HEK293 (cell line): ENCODE data around the gene RPS19.

Source experiments
- CTCF ChIA-PET: fragments of 350-600 bp; formaldehyde crosslinking; extraction: SDS; loops from one replicate; lab custom pipeline; 2021; ENCODE audit warnings: antibody characterized with exemption; lab: Yijun Ruan, JAX
- POLR2A ChIA-PET: fragments of 300-600 bp; formaldehyde crosslinking; extraction: SDS; loops from one replicate; lab custom pipeline; 2020; ENCODE audit warnings: antibody characterized with exemption, inconsistent platforms; lab: Yijun Ruan, JAX
- H3K27ac ChIP-seq: fragments of 200-500 bp; sonication (Bioruptor generic); 2 replicates; pipeline ENCODE4 v1.5.1; 2014; ENCODE audit warnings: low read depth, low read length, control low read depth, inconsistent platforms; ENCODE audit errors: extremely low read depth
- H3K36me3 ChIP-seq, 2 experiments: fragments of 200-500 bp in 1 of 2; sonication (Bioruptor generic) in 1 of 2; 1 replicate in 1 of 2; 2 replicates in 1 of 2; pipeline ENCODE4 v1.5.1; 2014 to 2017; ENCODE audit warnings: inconsistent platforms in 2 of 2, low read length in 2 of 2; ENCODE audit not compliant: control insufficient read depth in 2 of 2, insufficient read depth in 1 of 2
- H3K4me1 ChIP-seq: fragments of 200-500 bp; sonication (Bioruptor generic); 2 replicates; pipeline ENCODE4 v1.5.1; 2014; ENCODE audit warnings: mild to moderate bottlenecking, low read length, inconsistent platforms; ENCODE audit not compliant: control insufficient read depth, insufficient read depth
- H3K4me3 ChIP-seq: 2 replicates; pipeline ENCODE4 v1.5.1; 2011; ENCODE audit warnings: low read depth, mild to moderate bottlenecking, control low read depth, low read length, moderate library complexity
- H3K9me3 ChIP-seq: fragments of 200-500 bp; sonication (Bioruptor generic); 2 replicates; pipeline ENCODE4 v1.5.1; 2014; ENCODE audit warnings: low read depth, low read length, inconsistent platforms; ENCODE audit not compliant: control insufficient read depth, insufficient read depth
- FEZF1 ChIP-seq: fragments of 450-650 bp; formaldehyde crosslinking; IDR thresholded peaks from 2 replicates; pipeline ENCODE4 v1.5.1; 2016; ENCODE audit warnings: missing biosample characterization, missing genetic modification characterization
- GLIS1 ChIP-seq: fragments of 450-650 bp; formaldehyde crosslinking; IDR thresholded peaks from 2 replicates; pipeline ENCODE4 v1.5.1; 2016; ENCODE audit warnings: missing biosample characterization, missing genetic modification characterization
- KLF16 ChIP-seq: fragments of 450-650 bp; formaldehyde crosslinking; IDR thresholded peaks from 2 replicates; pipeline ENCODE4 v1.5.1; 2017; ENCODE audit warnings: missing biosample characterization, missing genetic modification characterization
- KLF8 ChIP-seq: fragments of 450-650 bp; formaldehyde crosslinking; IDR thresholded peaks from 2 replicates; pipeline ENCODE4 v1.5.1; 2016; ENCODE audit warnings: missing biosample characterization, missing genetic modification characterization
- ZBTB21 ChIP-seq: fragments of 450-650 bp; formaldehyde crosslinking; IDR thresholded peaks from 2 replicates; pipeline ENCODE4 v1.5.1; 2017; ENCODE audit warnings: missing biosample characterization, missing genetic modification characterization
- ZBTB48 ChIP-seq: fragments of 450-650 bp; formaldehyde crosslinking; IDR thresholded peaks from 2 replicates; pipeline ENCODE4 v1.5.1; 2016; ENCODE audit warnings: missing biosample characterization, missing genetic modification characterization
- ZNF133 ChIP-seq: fragments of 450-650 bp; formaldehyde crosslinking; IDR thresholded peaks from 2 replicates; pipeline ENCODE4 v1.5.1; 2016; ENCODE audit warnings: missing biosample characterization, missing genetic modification characterization
- ZNF146 ChIP-seq: fragments of 450-650 bp; formaldehyde crosslinking; IDR thresholded peaks from 2 replicates; pipeline ENCODE4 v1.5.1; 2016; ENCODE audit warnings: missing biosample characterization, missing genetic modification characterization
- ZNF24 ChIP-seq: fragments of 450-650 bp; formaldehyde crosslinking; IDR thresholded peaks from 2 replicates; pipeline ENCODE4 v1.5.1; 2016; ENCODE audit warnings: missing biosample characterization, missing genetic modification characterization
- ZNF274 ChIP-seq, 2 experiments: fragments of 200-500 bp in 1 of 2; fragments of 450-650 bp in 1 of 2; sonication (Bioruptor generic) in 1 of 2; formaldehyde crosslinking in 1 of 2; IDR thresholded peaks; 2 replicates each; pipeline versions ENCODE4 v1.5.1 to v1.6.1; 2014 to 2016; ENCODE audit warnings: borderline replicate concordance in 1 of 2, inconsistent platforms in 1 of 2, low read length in 1 of 2, missing biosample characterization in 1 of 2, missing genetic modification characterization in 1 of 2
- ZNF280C ChIP-seq: fragments of 450-650 bp; formaldehyde crosslinking; IDR thresholded peaks from 2 replicates; pipeline ENCODE4 v1.5.1; 2016; ENCODE audit warnings: missing biosample characterization, missing genetic modification characterization
- ZNF48 ChIP-seq: fragments of 450-650 bp; formaldehyde crosslinking; IDR thresholded peaks from 2 replicates; pipeline ENCODE4 v1.5.1; 2016; ENCODE audit warnings: missing biosample characterization, missing genetic modification characterization
- ZNF488 ChIP-seq: fragments of 450-650 bp; formaldehyde crosslinking; IDR thresholded peaks from 2 replicates; pipeline ENCODE4 v1.5.1; 2016; ENCODE audit warnings: missing biosample characterization, missing genetic modification characterization
- ZNF501 ChIP-seq: fragments of 450-650 bp; formaldehyde crosslinking; IDR thresholded peaks from 2 replicates; pipeline ENCODE4 v1.5.1; 2016; ENCODE audit warnings: missing biosample characterization, missing genetic modification characterization
- ZNF530 ChIP-seq: fragments of 450-650 bp; formaldehyde crosslinking; IDR thresholded peaks from 2 replicates; pipeline ENCODE4 v1.5.1; 2016; ENCODE audit warnings: low read depth, missing biosample characterization, missing genetic modification characterization
- ZNF660 ChIP-seq: fragments of 450-650 bp; IDR thresholded peaks from 2 replicates; pipeline ENCODE4 v1.5.1; 2018; ENCODE audit warnings: missing biosample characterization, mild to moderate bottlenecking, missing genetic modification characterization
- ZNF701 ChIP-seq: fragments of 450-650 bp; formaldehyde crosslinking; IDR thresholded peaks from 2 replicates; pipeline ENCODE4 v1.5.1; 2016; ENCODE audit warnings: missing biosample characterization, missing genetic modification characterization
- ZNF785 ChIP-seq: fragments of 450-650 bp; formaldehyde crosslinking; IDR thresholded peaks from 2 replicates; pipeline ENCODE4 v1.5.1; 2016; ENCODE audit warnings: missing biosample characterization, missing genetic modification characterization
- ZSCAN23 ChIP-seq: fragments of 450-650 bp; formaldehyde crosslinking; IDR thresholded peaks from 2 replicates; pipeline ENCODE4 v1.5.1; 2016; ENCODE audit warnings: missing biosample characterization, missing genetic modification characterization
- ZSCAN30 ChIP-seq: fragments of 450-650 bp; IDR thresholded peaks from 2 replicates; pipeline ENCODE4 v1.5.1; 2018; ENCODE audit warnings: missing biosample characterization, mild to moderate bottlenecking, missing genetic modification characterization, moderate library complexity
- TF ChIP-seq, protein P1 (sequence below): fragments of 450-650 bp; formaldehyde crosslinking; IDR thresholded peaks from 2 replicates; pipeline ENCODE4 v1.5.1; 2016; ENCODE audit warnings: missing biosample characterization, missing genetic modification characterization
- TF ChIP-seq, protein P2 (sequence below): fragments of 450-650 bp; formaldehyde crosslinking; IDR thresholded peaks from 2 replicates; pipeline ENCODE4 v1.5.1; 2016; ENCODE audit warnings: missing biosample characterization, missing genetic modification characterization
- TF ChIP-seq, protein P3 (sequence below): sonication (generic); formaldehyde crosslinking; IDR thresholded peaks from 2 replicates; pipeline ENCODE4 v1.8.1; 2022; ENCODE audit warnings: mild to moderate bottlenecking, moderate library complexity, missing genetic modification reagents
- TF ChIP-seq, protein P4 (sequence below): fragments of 450-650 bp; formaldehyde crosslinking; IDR thresholded peaks from 2 replicates; pipeline ENCODE4; 2016; ENCODE audit warnings: missing biosample characterization, missing genetic modification characterization

Gene RPS19

DNA sequence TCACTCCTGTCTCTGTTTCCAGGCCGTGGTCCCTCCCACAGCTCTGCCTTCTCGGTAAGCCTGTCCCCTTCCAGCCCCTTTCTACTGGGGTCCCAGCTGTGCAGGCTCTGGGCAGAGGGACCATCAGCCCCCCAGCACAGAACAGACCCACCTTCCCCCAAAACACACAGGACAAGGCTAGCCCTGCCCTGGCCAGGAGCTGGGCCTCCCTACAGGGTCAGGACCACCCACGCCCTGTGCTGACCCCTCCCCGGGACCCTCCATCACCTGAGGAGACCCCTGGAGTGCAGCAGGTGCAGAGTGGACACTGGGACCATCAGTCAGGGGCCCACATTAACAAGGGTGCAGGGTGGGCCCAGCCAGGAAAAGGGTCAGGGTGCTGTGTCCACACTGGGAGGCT lies 49.8 kb upstream of the RPS19 start:
- Histone ChIP-seq H3K27ac (no peak overlapping the region), H3K4me1 (no peaks in the 10 kb centered on the region), H3K9me3 (no peaks in the 10 kb centered on the region), H3K36me3 (no peaks in the 10 kb centered on the region), H3K4me3 (no peak overlapping the region)
- ChIA-PET POLR2A (interaction anchor here (1.1 kb wide), 1 partner anchor 24 kb away, joined by 3 read pairs; no protein-coding TSS in a partner anchor), CTCF (interaction anchor here (0.7 to 4.0 kb wide), 5 partner anchors 15 to 258 kb away, joined by 3 to 27 read pairs (median 12); no protein-coding TSS in a partner anchor)
- no peak for TF ChIP-seq ZNF146
- TF ChIP-seq, protein P1, sequence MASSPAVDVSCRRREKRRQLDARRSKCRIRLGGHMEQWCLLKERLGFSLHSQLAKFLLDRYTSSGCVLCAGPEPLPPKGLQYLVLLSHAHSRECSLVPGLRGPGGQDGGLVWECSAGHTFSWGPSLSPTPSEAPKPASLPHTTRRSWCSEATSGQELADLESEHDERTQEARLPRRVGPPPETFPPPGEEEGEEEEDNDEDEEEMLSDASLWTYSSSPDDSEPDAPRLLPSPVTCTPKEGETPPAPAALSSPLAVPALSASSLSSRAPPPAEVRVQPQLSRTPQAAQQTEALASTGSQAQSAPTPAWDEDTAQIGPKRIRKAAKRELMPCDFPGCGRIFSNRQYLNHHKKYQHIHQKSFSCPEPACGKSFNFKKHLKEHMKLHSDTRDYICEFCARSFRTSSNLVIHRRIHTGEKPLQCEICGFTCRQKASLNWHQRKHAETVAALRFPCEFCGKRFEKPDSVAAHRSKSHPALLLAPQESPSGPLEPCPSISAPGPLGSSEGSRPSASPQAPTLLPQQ (tag by site-specific recombination) = no peak
- TF ChIP-seq ZNF48 = no peak
- TF ChIP-seq ZNF530 (tag by site-specific recombination) = no peak
- no peak for TF ChIP-seq ZNF280C (tag by site-specific recombination)
- TF ChIP-seq, protein P2, sequence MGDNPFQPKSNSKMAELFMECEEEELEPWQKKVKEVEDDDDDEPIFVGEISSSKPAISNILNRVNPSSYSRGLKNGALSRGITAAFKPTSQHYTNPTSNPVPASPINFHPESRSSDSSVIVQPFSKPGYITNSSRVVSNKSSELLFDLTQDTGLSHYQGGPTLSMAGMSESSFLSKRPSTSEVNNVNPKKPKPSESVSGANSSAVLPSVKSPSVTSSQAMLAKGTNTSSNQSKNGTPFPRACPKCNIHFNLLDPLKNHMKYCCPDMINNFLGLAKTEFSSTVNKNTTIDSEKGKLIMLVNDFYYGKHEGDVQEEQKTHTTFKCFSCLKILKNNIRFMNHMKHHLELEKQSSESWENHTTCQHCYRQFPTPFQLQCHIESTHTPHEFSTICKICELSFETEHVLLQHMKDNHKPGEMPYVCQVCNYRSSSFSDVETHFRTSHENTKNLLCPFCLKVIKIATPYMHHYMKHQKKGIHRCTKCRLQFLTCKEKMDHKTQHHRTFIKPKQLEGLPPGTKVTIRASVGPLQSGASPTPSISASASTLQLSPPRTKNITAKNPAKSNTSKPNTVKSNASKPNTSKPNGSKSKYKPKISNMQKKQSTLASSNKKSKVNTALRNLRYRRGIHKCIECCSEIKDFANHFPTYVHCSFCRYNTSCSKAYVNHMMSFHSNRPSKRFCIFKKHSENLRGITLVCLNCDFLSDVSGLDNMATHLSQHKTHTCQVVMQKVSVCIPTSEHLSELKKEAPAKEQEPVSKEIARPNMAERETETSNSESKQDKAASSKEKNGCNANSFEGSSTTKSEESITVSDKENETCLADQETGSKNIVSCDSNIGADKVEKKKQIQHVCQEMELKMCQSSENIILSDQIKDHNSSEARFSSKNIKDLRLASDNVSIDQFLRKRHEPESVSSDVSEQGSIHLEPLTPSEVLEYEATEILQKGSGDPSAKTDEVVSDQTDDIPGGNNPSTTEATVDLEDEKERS (tag by site-specific recombination) = no peak
- TF ChIP-seq GLIS1 = no peak
- TF ChIP-seq ZNF785 (tag by site-specific recombination) = no peak
- no peak for TF ChIP-seq ZSCAN23 (tag by site-specific recombination)
- no peak for TF ChIP-seq ZNF133 (tag by site-specific recombination)
- TF ChIP-seq, protein P3, sequence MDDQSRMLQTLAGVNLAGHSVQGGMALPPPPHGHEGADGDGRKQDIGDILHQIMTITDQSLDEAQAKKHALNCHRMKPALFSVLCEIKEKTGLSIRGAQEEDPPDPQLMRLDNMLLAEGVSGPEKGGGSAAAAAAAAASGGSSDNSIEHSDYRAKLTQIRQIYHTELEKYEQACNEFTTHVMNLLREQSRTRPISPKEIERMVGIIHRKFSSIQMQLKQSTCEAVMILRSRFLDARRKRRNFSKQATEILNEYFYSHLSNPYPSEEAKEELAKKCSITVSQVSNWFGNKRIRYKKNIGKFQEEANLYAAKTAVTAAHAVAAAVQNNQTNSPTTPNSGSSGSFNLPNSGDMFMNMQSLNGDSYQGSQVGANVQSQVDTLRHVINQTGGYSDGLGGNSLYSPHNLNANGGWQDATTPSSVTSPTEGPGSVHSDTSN (CRISPR knock-in tag) = no peak
- no peak for TF ChIP-seq ZNF488 (tag by site-specific recombination)

GRCh38 chr19:41811036-41811435 lies 49.0 kb upstream of the RPS19 start:
- no peaks in the 10 kb centered on the region for H3K9me3 ChIP-seq
- no peaks in the 10 kb centered on the region for H3K4me1 ChIP-seq
- no peaks in the 10 kb centered on the region for H3K36me3 ChIP-seq
- H3K27ac ChIP-seq = no peak overlapping the region
- POLR2A ChIA-PET = interaction anchor here (0.6 to 1.1 kb wide), 2 partner anchors 24 to 210 kb away, joined by 3 read pairs; no protein-coding TSS in a partner anchor
- CTCF ChIA-PET = interaction anchor here (0.7 to 4.0 kb wide), 8 partner anchors 16 to 257 kb away, joined by 3 to 27 read pairs (median 8); no protein-coding TSS in a partner anchor
- H3K4me3 ChIP-seq = no peak overlapping the region
- TF ChIP-seq ZBTB48 (tag by site-specific recombination) (no peak), ZNF24 (tag by site-specific recombination) (no peak), ZNF701 (tag by site-specific recombination) (no peak), ZNF660 (tag by site-specific recombination) (no peak), ZNF274 (IDR thresholded peaks at IDR 0.05; ENCODE audit: low read length) (no peak), ZNF274 (tag by site-specific recombination; IDR thresholded peaks at IDR 0.05; ENCODE audit: borderline replicate concordance) (no peak), ZNF501 (tag by site-specific recombination) (no peak), FEZF1 (tag by site-specific recombination) (no peak), ZSCAN30 (tag by site-specific recombination) (no peak), KLF16 (no peak), ZBTB21 (no peak), KLF8 (tag by site-specific recombination) (no peak)
- TF ChIP-seq, protein P4, sequence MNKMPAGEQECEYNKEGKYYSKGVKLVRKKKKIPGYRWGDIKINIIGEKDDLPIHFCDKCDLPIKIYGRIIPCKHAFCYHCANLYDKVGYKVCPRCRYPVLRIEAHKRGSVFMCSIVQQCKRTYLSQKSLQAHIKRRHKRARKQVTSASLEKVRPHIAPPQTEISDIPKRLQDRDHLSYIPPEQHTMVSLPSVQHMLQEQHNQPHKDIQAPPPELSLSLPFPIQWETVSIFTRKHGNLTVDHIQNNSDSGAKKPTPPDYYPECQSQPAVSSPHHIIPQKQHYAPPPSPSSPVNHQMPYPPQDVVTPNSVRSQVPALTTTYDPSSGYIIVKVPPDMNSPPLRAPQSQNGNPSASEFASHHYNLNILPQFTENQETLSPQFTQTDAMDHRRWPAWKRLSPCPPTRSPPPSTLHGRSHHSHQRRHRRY = no peak
- TF ChIP-seq, protein P3 (CRISPR knock-in tag) = no peak
